Fibroblast of skin of right quadriceps (primary cell): ENCODE results near the gene SH2B3.
"Not testable (repeated sequence)": the region's sequence is repeated elsewhere in the genome, so short reads cannot be mapped to it uniquely, and the experiment has no call there.

Experiments
- DNase-seq: peaks from one replicate; pipeline ENCODE4 v3.0.0-alpha.2; 2013

Gene SH2B3

GRCh38 chr12:111387747-111388323 lies 17.9 kb upstream of the SH2B3 start:
- no peak for DNase-seq

- DNase-seq, result no peak
Observed at GRCh38 chr12:111389635-111390034, 16.1 kb upstream of the SH2B3 start.

- DNase-seq, result no peak
Observed at GRCh38 chr12:111390910-111391309, 14.8 kb upstream of the SH2B3 start.

GRCh38 chr12:111393700-111394300 lies 11.9 kb upstream of the SH2B3 start:
- no peak for DNase-seq

GRCh38 chr12:111394480-111394879 lies 11.2 kb upstream of the SH2B3 start:
- no peak for DNase-seq

GRCh38 chr12:111395336-111396187 lies 10.2 kb upstream of the SH2B3 start:
- DNase-seq, result no peak

GRCh38 chr12:111396271-111396670 lies 9.5 kb upstream of the SH2B3 start:
- DNase-seq, result not testable (repeated sequence)

- DNase-seq, result peak; percentile 77
Observed at GRCh38 chr12:111396726-111397445, 8.8 kb upstream of the SH2B3 start.

- no peak for DNase-seq
Observed at GRCh38 chr12:111398530-111398929, 7.2 kb upstream of the SH2B3 start.

GRCh38 chr12:111399741-111400404 lies 5.8 kb upstream of the SH2B3 start:
- not testable (repeated sequence) for DNase-seq

GRCh38 chr12:111401167-111401605 lies 4.5 kb upstream of the SH2B3 start:
- no peak for DNase-seq

GRCh38 chr12:111402490-111402824 lies 3.3 kb upstream of the SH2B3 start:
- not testable (repeated sequence) for DNase-seq

- peak; percentile 60 for DNase-seq
Observed at GRCh38 chr12:111404362-111405148, 1.2 kb upstream of the SH2B3 start.

GRCh38 chr12:111405149-111405858 lies 419 bp upstream of the SH2B3 start:
- peak; percentile 93 for DNase-seq

GRCh38 chr12:111406474-111407376 lies 1.0 kb downstream of the SH2B3 start:
- no peak for DNase-seq

- DNase-seq, result no peak
Observed at GRCh38 chr12:111407377-111408115, 1.8 kb downstream of the SH2B3 start.

GRCh38 chr12:111408116-111408440 lies 2.4 kb downstream of the SH2B3 start:
- DNase-seq, result no peak

GRCh38 chr12:111408686-111409402 lies 3.1 kb downstream of the SH2B3 start:
- no peak for DNase-seq

GRCh38 chr12:111409403-111409779 lies 3.7 kb downstream of the SH2B3 start:
- DNase-seq, result no peak
